M059J (cell line): ENCODE results near the gene TNRC6B. TPM values are rescaled to one million over a fixed set of nuclear protein-coding genes. Genes with fewer than 3 reads are reported as not detected.
"Not testable (repeated sequence)": the region's sequence is repeated elsewhere in the genome, so short reads cannot be mapped to it uniquely, and the experiment has no call there.

ENCODE experiments used
- DNase-seq: peaks from one replicate; pipeline ENCODE4 v3.0.0-alpha.2; 2012; ENCODE audit warnings: low read depth
- total RNA-seq: library from RNA; depleted of rRNA; stranded (reverse); fragments of >200 nt; shearing (Covaris generic); gene quantifications from 2 replicates; pipeline ENCODE4 v1.2.3, GENCODE V29; 2014

TNRC6B gene
- total RNA-seq, 1 experiment from 2014 or later, result 31.2 TPM

DNA sequence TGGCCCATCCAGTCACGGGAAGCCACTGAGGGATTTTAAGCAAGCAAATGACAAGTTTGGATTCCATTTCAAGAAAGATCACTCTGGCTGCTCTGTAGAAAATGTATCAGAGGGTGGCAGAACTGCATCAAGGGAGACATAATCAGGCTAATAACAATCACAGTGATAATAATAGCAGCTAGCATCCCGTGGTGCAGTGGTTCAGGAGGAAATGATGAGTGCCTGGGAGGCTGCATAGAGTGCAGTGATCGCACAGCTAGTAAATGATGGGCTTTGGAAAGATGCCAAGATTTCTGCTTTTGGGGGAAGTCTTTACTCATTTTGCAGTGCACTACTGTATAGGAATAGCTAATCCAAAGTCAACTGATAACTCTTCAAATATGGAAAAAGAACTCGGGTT lies 35.8 kb downstream of the TNRC6B start:
- DNase-seq, result no peak

DNA sequence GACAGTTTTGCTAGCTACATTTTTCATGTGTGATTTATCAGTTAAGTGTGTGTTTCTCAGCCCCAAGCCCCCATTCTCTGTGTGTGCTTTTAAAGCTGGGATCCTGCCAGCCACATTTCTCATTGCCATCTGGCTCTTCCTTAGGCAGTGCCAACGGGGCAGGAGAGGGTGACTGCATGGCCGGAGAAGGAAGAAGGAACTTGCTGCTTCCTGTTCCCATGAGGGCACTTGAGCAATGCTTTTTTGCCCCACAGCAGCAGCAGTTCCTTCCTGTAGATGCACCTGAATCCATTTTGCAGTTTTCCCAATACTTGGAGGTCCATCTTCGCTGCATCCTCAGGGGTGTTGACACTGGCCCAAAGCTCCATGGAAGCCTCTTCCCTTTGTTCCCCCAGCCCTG lies 37.5 kb downstream of the TNRC6B start:
- no peak for DNase-seq

DNA sequence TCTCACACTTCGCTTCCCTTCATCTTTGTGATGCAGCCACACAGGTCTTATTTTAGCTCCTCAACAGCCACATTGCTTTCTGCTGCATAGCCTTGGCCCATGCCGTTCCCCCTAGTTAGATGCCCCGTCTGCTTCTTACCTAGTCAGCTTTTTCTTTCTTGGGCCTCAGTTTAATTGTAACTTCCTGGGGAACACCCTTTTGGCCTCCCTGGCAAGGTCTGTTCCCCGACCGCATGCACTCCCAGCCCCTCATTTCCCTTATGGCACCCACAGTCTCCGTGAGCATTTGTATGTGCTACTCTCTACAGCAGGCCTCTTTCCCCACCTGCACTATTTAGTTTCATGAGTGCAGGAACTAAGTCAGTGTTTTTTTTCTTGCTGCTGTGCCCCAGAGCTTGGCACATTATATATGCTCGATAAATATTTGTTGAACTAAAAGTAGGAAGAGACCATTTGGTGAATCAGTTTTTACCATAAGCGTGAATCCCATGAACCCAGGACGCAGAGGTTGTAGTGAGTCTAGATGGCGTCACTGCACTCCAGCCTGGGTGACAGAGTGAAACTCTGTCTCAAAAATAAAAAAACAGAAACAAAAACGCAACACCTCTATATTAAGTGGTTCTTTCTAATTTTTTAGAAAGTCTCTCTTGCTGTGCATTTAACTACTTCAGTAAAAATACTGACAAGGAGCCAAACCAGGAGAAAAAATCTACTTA lies 38.5 kb downstream of the TNRC6B start:
- no peak for DNase-seq

DNA sequence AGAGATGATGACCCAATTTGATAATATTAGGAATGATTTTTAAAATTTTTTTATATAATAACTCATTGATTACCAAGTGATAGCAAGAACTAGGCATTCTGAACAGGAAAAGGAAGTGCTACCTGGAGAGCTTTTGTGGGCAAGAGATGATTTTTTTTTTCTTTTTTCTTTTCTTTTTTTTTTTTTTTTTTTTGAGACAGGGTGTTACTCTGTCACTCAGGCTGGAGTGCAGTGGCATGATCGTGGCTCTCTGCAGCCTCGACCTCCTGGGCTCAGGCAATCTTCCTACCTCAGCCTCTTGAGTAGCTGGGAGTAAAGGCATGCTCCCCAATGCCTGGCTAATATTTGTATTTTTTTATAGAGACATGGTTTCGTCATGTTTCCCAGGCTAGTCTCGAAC lies 40.4 kb downstream of the TNRC6B start:
- no peak for DNase-seq

DNA sequence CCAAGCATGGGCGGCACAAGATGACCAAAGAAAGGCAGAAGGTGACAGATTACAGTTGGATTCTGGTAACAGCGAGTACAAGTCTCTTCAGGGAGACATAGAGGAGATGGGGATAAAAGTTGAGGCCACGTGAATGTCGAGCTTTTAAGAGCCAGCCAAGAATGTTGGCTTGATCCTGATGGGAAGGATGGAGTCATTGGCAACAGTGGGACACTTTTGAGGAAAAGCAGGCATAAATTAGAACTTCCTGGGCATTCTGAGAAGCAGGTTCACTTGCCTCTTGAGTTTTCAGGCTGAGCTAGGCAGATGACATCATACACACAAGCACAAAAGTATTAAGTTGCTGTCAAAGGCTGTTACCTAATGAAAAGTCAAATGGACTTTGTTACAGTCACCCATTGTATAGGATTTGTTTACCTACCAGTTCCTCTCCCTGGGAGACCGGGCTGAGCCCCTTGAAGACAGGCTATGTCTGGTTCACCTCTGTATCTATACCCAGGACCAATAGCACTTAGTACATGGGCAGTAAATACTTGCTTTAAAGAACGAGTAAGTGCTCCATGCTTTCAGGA lies 41.1 kb downstream of the TNRC6B start:
- no peak for DNase-seq

DNA sequence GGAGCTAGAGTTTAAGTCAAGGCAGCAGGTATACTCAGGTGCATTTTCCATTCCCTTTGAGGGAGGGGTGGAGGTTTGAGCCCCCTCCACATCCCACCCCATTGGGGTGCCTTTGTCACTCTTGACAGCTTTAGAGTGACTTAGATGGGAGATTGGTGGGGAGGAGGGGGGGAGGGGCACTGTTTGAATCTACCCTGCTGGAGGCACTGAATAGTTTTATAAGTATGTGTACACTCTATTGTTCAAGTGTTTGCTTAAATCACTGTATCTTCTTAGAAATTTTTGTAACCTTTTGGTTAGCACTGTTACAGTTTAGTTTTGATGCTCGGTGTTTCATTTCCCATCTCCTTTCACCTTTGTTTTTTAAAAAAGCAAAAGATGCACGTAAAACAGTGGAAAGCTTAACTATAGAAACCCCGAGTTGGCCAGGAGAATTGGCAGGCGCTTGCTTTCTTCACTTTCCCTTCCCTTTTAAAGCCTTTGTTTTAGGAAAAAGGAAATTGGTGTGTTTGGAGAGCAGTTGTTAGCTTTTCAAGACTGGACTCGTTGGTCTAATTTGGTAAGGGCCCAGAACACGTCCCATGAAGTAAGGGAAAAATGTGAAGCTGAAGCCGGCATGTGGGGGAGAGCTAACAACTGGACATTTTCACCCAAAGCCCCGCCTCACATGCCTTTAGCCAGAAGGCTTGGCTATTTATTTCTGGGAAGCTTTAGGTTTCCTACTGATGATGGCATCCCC lies 42.8 kb downstream of the TNRC6B start:
- DNase-seq, result no peak

DNA sequence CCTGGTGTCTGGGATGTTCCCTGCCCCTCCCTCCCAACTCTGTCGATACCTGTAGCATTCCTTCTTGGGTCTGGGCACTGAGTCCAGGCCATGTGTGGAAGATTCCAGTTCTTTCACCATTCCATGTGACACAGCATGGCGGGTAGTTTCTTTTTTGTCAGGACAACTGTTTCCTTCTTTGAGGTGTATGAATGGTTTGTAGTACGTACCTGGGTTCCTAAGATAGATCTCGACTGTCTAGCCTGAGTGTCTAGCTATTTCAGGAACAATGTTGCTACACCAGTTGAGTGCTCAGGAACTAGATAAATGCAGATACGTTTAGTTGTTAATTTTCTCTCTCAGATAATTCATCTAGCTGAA lies 43.3 kb downstream of the TNRC6B start:
- DNase-seq, result no peak

DNA sequence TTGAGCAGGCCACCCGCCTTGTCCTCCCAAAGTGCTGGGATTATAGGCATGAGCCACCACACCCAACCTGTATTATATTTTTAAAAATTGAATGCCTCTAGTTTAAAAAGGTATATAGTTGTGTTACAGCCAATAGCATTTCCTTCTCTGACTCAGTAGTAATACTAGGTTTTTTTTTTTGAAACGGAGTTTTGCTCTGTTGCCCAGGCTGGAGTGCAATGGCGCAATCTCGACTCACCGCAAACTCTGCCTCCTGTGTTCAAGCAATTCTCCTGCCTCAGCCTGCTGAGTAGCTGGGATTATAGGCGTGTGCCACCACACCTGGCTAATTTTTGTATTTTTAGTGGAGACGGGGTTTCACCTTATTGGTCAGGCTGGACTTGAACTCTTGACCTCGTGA lies 45.3 kb downstream of the TNRC6B start:
- DNase-seq, result not testable (repeated sequence)

DNA sequence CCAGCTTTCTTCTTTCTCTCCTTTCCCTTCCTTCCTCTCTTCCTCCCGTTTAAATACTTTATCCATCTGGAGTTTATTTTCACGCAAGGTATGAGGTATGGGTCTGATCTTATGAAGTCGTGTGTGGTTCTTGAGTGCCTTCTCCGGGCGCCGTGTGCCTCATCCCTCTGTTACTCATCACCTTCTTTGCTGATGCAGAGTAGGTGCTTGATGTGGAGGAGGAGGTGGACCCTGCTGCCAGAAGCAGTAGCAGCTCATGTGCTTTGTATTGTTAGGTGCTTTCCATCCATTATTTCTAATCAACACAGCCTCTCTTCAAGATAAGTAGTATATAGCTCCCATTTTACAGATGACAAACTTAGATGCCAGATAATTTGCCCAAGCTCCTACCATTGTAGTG lies 47.0 kb downstream of the TNRC6B start:
- DNase-seq, result no peak

DNA sequence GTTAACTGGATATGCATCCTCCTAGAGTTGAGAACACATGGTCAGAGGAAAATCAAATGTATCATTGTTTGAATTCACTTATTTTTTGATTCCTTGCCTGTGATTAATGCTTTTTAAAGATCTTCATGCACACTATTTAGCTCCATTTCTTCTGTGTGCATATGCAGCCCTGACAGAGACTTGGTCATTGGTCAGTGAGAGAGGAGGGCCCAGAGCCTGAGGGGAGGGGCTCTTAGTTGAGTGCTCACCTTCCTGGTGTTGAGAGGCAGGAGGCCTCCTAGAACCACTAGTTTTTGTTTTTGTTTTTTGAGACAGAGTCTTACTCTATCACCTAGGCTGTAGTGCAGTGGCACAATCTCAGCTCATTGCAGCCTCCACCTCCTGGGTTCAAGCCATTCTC lies 48.9 kb downstream of the TNRC6B start:
- no peak for DNase-seq

DNA sequence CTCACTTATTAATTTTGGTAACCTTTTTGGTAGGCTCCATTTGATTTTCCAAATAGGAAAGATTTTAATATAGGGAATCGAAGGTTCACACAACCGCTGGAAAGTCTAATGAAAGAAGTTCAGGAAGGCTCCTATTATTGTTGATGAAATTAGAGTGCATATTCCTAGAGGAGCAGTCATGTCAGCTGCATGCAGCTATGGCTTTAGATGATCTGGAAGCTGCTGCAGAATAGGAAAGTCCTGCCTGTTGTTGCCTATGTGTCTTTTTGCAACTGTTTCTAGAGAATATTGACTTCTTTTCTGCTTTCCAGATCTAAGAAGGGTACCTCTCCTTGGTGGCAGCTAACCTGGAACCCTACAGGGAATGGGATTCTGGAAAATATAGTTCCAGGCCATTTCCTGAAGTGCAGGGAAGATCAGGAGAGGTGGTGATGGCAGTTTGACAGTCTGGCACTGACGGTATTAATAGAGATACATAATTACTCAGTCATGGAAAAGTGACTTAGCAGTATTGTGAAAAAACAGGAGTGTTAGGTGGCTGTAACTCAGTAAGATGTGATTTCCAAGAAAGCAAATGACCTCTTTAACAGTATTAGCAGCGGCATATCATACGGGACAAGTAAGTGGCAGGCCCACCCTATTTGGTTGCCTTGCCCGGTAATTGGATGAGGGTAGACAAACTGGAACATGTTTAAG lies 54.0 kb downstream of the TNRC6B start:
- DNase-seq, result no peak

DNA sequence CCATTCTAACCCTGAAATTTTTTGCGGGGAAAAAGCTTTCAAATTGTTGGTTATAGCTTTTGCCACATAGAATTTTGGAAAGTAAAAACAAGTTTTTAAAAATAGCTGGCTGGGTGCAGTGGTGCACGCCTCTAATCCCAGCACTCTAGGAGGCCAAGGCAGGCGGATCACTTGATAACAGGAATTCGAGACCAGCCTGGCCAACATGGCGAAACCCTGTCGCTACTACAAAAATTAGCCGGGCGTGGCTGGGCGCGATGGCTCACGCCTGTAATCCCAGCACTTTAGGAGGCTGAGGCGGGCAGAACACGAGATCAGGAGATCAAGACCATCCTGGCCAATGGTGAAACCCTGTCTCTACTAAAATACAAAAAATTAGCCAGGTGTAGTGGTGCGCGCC lies 54.9 kb downstream of the TNRC6B start:
- DNase-seq, result no peak

DNA sequence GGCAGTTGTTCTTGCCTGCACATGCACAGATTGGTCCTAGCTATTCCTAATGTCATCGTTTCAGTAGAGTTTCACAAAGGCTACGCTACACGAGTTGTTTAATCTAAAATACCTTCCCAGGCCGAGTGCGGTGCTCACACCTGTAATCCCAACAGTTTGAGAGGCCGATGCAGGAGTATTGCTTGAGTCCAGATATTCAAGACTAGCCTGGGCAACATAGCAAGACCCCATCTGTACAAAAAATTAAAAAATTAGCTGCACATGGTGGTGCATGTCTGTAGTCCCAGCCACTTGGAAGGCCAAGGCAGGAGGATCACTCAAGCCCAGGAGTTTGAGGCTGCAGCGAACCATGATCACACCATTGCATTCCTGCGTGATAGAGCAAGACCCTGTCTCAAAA lies 56.2 kb downstream of the TNRC6B start:
- no peak for DNase-seq

DNA sequence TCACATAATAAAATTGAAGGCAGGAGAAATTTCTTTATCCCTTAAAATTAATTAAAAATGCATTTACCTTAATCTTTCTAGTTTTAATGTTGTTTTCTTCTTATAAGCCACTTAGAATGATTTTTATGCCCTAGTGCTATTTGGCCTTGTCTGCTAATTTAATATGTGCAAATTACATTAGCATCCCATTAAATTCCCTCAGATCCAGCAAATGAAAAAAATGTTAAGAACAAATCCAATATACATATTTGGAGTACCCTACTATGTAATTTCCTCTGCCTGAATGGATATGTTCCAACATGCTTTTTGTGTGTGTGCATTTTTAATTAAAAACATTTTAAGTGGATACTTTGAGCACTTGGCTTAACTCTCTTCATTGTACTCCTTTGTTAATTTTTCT lies 56.9 kb downstream of the TNRC6B start:
- DNase-seq, result no peak

DNA sequence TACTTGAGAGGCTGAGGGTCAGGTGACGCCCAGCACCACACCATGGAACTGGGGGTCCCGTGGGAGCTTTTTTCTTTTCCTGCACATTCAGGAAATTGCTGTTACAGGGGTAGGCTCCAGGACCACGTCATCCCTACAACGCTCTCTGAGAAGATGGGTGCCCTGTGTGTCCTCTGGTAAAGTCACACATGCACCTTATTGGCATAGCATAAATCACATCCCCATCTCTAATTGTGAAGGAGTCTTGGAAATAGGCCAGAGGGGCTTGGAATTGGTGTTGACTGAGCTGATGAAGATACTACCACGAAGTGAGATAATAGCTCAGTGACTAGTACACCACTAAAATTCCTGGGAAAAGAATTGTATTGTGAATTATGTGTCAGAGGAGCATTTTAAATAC lies 57.6 kb downstream of the TNRC6B start:
- DNase-seq, result peak; percentile 26

DNA sequence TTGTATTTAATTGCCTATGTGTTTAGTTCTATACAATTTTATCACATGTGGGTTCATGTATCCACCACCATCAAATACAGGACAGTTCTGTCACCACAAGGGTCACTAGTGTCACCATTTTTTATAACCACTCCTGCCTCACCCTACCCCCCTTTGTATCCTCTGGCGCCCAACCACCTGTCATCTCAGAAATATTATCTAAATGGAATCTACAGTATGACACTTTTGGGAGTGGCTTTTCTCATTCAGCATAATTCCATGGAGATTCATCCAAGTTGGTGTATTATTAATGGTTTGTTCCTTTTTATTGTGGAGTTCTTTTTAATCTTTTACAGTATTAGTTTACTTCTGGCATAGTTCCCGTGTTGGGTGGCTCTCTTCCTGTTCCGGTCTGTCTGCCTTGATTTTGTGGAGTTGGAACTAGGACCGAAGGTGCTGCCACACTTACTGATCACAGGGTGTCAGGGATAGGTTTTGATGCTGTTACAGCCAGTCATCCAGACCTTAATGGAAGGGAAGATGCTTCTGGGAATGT lies 58.5 kb downstream of the TNRC6B start:
- no peak for DNase-seq

DNA sequence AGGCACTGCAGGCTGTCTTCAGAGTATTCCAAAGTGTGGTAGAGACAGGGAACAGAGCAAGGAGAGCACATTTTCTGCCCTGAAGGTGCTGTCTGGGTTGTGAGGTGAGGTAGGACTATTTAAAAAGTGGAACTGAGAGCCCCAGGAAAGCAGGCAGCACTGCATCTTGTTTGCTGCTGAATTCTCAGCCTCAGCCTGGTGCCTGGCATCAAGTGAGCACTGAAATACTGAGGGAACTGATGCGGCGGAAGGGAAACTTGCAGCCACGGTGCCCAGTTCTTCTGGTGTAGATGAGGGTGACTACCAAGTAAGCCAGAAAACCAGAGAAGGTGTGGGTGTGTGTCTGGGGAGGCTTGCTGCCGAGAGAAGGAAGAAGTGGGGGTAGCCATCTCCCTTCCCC lies 59.5 kb downstream of the TNRC6B start:
- no peak for DNase-seq

DNA sequence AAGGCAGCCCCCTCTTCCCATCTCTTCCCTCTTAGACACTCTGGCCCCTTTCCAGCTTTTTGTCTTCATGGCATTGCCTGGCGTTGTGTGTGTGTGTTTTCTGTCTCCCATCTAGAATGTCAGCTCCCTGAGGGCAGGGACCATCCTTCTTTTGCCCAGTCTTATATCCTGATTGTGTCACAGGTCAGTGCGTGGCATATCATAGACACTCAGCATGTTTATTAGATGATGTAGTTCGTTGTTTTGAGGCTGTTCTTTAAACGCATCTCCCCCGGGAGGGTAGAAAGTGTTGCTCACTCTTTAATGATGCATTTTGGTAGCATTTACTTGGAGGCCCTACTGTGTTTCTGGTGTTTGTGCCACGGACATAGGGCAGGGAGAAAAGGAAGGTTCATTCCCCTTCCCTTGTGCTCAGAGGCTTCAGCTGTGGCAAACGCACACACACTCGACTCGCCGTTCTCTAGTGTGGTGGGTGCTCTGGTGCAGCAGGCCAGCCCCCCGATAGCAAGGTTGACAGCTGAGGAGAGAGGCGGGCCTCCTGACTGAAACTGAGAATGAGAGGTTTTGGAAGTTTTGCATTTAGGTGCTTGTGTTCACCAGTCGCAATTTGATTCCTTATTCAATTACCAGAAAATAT lies 60.2 kb downstream of the TNRC6B start:
- DNase-seq, result no peak

DNA sequence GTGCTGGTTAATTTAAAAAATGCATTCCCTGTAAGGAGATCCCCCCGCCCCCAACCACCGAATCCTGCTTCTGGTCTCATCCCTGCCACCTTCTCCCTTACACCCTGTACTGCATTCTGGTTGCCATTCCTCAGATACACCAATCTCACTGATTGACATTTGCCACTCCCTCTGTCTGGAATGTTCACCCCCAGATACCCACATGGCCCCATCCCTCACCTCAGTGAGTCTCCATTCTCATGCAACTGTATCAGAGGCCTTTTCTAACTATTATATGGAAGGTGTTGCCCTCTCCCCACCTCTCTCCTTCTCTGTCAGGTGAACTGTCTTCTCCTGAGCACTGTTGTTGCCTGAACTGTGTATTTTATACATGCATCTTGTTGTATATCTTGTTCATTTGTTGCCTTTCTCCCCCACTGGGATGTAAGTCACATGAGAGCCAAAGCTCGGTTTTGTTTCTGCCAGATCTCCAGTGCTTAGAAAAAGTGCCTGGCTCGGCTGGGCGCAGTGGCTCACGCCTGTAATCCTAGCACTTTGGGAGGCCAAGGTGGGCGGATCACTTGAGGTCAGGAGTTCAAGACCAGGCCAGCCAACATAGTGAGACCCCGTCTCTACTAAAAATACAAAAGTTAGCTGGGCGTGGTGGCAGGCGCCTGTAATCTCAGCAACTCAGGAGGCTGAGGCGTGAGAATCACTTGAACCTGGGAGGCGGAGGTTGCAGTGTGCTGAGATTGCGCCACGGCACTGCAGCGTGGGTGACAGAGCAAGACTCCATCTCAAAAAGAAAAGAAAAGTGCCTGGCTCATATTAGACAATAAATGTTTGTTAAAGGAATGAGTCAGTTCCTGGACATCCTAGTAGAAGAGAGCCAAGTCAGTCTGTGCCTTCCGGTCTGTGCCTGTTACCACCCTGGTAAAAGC lies 61.0 kb downstream of the TNRC6B start:
- DNase-seq, result peak; percentile 83

DNA sequence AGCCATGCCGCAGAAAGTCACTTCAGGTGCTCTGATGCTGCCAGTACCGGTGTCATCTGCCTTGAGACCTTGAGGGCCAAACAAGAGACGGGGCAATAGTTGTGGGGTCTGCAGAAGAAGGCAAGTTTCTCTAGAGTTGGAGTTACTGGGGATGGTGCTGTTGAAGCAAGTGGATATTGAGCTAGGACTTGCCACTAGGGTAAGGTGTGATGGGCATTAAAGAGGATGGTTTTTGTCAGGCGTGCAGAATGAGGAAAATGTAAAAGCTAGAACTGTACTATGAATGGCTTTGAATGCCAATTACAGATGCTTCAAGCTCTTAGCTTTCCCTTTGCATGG lies 61.6 kb downstream of the TNRC6B start:
- no peak for DNase-seq

DNA sequence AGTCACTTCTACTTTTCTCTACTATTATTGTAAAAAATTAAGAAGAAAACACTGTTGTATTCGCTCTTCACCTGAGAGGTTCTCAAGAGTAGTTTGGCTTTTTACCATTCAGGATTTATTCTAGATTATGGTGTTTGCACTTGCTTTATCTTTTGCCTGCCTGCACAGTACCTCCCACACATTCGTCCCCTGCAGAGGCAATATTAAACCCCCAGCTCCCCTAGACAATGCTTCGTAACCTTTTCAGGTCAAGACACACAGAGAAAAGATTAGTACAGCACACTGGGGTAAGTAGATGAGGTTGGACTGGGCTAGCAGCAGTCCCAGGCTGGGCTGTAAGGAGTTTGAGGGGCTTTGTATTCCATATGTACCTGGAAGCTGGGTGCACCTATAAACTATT lies 62.4 kb downstream of the TNRC6B start:
- DNase-seq, result no peak
